ENCODE data around the gene TMEM129.

DNA sequence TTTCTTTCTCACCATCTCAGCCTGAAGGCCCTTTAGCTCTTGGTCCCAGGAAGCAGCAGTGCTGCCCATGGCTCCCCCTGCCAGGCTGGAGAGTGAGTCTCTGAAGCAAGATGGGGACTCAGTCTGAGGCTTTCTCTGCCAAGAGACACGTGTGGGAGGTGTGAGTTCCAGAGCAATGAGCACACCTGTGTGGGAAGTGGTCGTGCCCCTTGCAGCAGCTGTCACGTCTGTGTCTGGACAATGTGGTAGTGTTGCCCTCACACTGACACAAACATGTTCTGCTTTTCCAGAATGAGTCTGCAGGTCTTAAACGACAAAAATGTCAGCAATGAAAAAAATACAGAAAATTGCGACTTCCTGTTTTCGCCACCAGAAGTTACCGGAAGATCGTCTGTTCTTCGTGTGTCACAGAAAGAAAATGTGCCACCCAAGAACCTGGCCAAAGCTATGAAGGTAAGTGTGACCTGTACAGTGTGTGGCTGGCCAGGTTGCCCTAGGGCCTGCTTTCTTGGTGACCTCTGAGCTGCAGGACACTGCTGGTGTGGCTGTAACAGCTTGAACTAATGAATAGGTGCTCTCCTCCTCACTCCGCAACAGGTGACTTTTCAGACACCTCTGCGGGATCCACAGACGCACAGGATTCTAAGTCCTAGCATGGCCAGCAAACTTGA lies 2.1 kb upstream of the TMEM129 start:
- no peak for TF ChIP-seq EZH2 (IDR thresholded peaks at IDR 0.05; ENCODE audit: borderline replicate concordance, low read depth, low read length, severe bottlenecking)
- TF ChIP-seq, protein P1, sequence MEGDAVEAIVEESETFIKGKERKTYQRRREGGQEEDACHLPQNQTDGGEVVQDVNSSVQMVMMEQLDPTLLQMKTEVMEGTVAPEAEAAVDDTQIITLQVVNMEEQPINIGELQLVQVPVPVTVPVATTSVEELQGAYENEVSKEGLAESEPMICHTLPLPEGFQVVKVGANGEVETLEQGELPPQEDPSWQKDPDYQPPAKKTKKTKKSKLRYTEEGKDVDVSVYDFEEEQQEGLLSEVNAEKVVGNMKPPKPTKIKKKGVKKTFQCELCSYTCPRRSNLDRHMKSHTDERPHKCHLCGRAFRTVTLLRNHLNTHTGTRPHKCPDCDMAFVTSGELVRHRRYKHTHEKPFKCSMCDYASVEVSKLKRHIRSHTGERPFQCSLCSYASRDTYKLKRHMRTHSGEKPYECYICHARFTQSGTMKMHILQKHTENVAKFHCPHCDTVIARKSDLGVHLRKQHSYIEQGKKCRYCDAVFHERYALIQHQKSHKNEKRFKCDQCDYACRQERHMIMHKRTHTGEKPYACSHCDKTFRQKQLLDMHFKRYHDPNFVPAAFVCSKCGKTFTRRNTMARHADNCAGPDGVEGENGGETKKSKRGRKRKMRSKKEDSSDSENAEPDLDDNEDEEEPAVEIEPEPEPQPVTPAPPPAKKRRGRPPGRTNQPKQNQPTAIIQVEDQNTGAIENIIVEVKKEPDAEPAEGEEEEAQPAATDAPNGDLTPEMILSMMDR (IDR thresholded peaks at IDR 0.05; ENCODE audit: borderline replicate concordance, extremely low read depth, low read length, poor library complexity, severe bottlenecking) = no peak
